ENCODE results near the gene ITPRIP.

GRCh38 chr10:104318810-104319741 is 19.2 kb downstream of the ITPRIP start:
- TF ChIP-seq CTCF (conservative IDR thresholded peaks at IDR 0.05; ENCODE audit: low read depth, low read length) (no peak), EZH2 (IDR thresholded peaks at IDR 0.05; ENCODE audit: borderline replicate concordance, low read depth, low read length, poor library complexity, severe bottlenecking) (no peak)
